NT2/D1 (cell line): ENCODE measurements around the gene PTPRN2.
"Not testable (repeated sequence)": the region's sequence is repeated elsewhere in the genome, so short reads cannot be mapped to it uniquely, and the experiment has no call there.

Experiments
- DNase-seq: peaks from one replicate; pipeline ENCODE4 v3.0.0-alpha.2; 2011; ENCODE audit warnings: low read depth, low spot score
- H3K27me3 ChIP-seq: 2 replicates; pipeline ENCODE4 v1.6.0; 2011; ENCODE audit warnings: mild to moderate bottlenecking; ENCODE audit not compliant: insufficient read length, insufficient read depth
- H3K36me3 ChIP-seq: 2 replicates; pipeline ENCODE4 v1.6.1; 2011; ENCODE audit warnings: mild to moderate bottlenecking, low read length, mixed read lengths; ENCODE audit not compliant: insufficient read depth, insufficient read length
- H3K4me1 ChIP-seq: 2 replicates; pipeline ENCODE4 v1.5.1; 2011; ENCODE audit not compliant: insufficient read depth, insufficient read length
- H3K4me3 ChIP-seq: 2 replicates; pipeline ENCODE4 v1.5.1; 2011; ENCODE audit warnings: low read depth; ENCODE audit not compliant: insufficient read length
- H3K9ac ChIP-seq: 2 replicates; pipeline ENCODE4 v1.6.0; 2011; ENCODE audit warnings: low read depth; ENCODE audit not compliant: insufficient read length
- H3K9me3 ChIP-seq: 2 replicates; pipeline ENCODE4 v1.5.1; 2011; ENCODE audit warnings: mild to moderate bottlenecking, low read length; ENCODE audit not compliant: insufficient read depth
- SUZ12 ChIP-seq: IDR thresholded peaks from 2 replicates; pipeline ENCODE4 v1.6.1; 2011; ENCODE audit not compliant: insufficient read length, insufficient read depth; ENCODE audit errors: extremely low read depth
- YY1 ChIP-seq: IDR thresholded peaks from 2 replicates; pipeline ENCODE4 v1.6.1; 2011; ENCODE audit not compliant: insufficient read length, insufficient read depth
- ZNF274 ChIP-seq: IDR thresholded peaks from 2 replicates; pipeline ENCODE4 v1.6.1; 2011; ENCODE audit warnings: mild to moderate bottlenecking, low read depth, low read length

Gene PTPRN2

DNA sequence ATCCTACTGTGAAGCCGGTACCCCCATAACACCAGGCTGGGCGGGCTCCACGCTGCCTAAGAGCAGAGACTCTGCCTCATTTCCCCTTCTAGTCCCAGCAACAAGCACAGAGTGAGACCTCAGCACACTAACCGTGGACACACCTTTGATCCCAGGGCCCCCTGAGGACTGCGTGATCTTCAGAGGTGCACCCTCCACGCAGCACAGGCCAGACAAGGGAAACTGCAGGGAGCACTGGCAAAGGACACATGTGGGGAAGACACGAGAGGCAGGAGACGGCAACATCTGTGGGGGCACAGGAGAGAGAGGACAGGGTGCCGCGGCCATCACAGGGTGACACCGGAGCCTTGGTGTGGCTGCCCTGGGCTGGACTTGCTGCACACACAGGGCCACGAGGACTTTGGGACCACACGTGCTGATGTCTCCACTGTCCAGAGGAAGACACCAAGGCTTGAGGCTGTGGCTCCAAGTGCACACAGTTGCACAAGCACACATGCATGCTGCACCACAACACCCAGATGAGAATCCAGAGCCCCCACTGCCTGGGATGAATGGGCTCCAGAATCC is 128.8 kb downstream of the PTPRN2 start:
- Histone ChIP-seq H3K9me3 (peaks cover 7% of the 10 kb centered on the region; the same call in 1 of the 2 replicates), H3K4me1 (no peaks in the 10 kb centered on the region), H3K27me3 (no peaks in the 10 kb centered on the region), H3K36me3 (no peaks in the 10 kb centered on the region), H3K4me3 (no peak overlapping the region), H3K9ac (no peak overlapping the region)
- TF ChIP-seq ZNF274: no peak
- TF ChIP-seq SUZ12: no peak
- TF ChIP-seq YY1: no peak
- no peak for DNase-seq

DNA sequence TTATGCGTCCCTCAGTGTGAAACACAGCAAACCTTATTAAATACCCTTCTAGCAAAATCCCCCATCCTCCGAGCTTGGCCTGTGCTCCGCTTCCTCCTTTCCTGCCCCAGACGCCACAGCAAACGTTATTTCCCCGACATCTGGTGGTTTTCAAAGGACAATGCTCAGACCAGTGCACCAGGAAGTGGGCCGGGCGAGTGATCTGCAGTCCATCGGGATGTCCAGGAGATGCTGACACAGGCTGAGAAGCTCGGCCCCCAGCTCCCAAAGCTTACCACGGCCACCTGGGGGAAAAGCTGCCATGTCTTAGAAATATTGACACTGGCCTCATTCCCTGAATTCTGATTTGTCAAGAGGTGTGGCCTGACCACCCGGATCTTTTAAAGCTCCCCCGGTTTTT is 129.5 kb downstream of the PTPRN2 start:
- Histone ChIP-seq H3K4me1 (no peaks in the 10 kb centered on the region), H3K4me3 (no peak overlapping the region), H3K9ac (no peak overlapping the region), H3K36me3 (no peaks in the 10 kb centered on the region), H3K9me3 (peaks cover 7% of the 10 kb centered on the region; the same call in 1 of the 2 replicates), H3K27me3 (no peaks in the 10 kb centered on the region)
- no peak for DNase-seq
- TF ChIP-seq YY1: no peak
- no peak for TF ChIP-seq ZNF274
- no peak for TF ChIP-seq SUZ12

DNA sequence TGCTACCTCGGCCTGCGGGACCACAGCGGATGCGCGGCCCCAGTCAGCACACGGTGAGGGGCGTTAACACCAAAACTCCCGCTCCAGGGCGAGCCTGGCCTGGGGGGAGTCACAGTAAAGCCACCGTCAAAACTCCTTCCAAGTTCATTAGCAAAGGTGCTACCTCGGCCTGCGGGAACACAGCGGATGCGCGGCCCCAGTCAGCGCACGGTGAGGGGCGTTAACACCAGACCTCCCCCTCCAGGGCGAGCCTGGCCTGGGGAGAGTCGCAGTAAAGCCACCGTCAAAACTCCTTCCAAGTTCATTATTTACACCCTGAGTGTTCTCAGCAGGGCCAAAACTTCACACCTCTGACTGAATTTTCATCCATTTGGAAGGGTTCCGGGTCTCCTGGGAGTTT is 130.0 kb downstream of the PTPRN2 start:
- not testable (repeated sequence) for DNase-seq, H3K4me1 ChIP-seq, H3K36me3 ChIP-seq, H3K9ac ChIP-seq, H3K27me3 ChIP-seq, H3K4me3 ChIP-seq, H3K9me3 ChIP-seq

DNA sequence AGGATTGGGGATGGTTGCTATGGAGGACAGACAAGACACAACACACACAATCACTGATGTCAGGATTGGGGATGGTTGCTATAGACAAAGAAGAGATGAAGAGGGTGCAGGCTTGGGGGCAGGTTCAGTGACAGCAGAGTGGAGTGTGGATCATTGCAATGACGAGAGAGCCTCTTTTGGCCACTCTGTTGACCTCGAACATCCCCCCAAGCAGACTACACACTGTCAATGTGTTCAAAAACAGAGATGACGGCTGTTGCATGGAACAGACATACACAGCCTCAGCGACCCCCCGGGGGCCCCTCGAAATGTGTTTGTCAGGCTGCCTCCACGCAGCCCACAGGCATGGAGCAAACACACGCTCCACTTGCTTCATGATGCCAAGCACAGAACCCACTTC is 133.0 kb downstream of the PTPRN2 start:
- Histone ChIP-seq H3K36me3 (no peaks in the 10 kb centered on the region), H3K9me3 (peaks cover 7% of the 10 kb centered on the region; the same call in 1 of the 2 replicates), H3K4me3 (no peak overlapping the region), H3K4me1 (no peaks in the 10 kb centered on the region), H3K27me3 (no peaks in the 10 kb centered on the region), H3K9ac (no peak overlapping the region)
- no peak for DNase-seq
- no peak for TF ChIP-seq YY1
- TF ChIP-seq ZNF274: no peak
- no peak for TF ChIP-seq SUZ12

DNA sequence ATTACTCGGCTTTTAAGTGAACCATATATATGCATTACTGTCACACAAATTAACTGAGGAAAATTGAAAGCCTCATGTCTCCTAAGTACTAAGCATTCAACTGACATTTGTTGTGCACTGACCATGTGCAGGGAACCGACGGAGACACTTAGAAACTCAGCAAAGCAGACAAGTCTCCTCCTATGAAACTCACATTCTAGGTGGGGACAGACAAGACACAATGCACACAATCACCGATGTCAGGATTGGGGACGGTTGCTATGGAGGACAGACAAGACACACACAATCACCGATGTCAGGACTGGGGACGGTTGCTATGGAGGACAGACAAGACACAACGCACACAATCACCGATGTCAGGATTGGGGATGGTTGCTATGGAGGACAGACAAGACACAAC is 134.0 kb downstream of the PTPRN2 start:
- H3K27me3 ChIP-seq: no peaks in the 10 kb centered on the region
- TF ChIP-seq ZNF274: no peak
- no peak for TF ChIP-seq SUZ12
- no peak for TF ChIP-seq YY1
- no peak overlapping the region for H3K9ac ChIP-seq
- H3K36me3 ChIP-seq: no peaks in the 10 kb centered on the region
- no peaks in the 10 kb centered on the region for H3K4me1 ChIP-seq
- DNase-seq: no peak
- H3K9me3 ChIP-seq: peaks cover 7% of the 10 kb centered on the region; the same call in 1 of the 2 replicates
- no peak overlapping the region for H3K4me3 ChIP-seq

DNA sequence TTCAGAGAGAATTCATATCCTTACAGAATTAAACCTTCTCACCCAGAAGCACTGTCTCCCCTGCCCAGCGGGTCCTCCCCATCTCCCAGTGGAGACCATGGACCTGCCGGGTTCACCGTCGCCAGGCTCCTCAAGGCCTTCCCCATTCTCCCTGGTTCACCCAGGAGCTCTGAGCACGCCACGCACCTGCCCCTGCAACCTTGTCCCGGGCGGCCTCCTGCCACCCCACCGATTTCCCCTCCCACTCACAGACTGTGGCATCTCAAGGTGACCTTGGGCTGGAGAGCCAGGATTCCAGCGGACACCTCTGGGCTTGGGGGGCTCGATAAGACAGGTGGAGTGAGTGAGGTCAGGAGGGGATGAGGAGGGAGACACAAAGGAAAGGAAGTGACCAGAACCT is 135.3 kb downstream of the PTPRN2 start:
- Histone ChIP-seq H3K9ac (no peak overlapping the region), H3K4me3 (no peak overlapping the region), H3K36me3 (no peaks in the 10 kb centered on the region), H3K4me1 (no peaks in the 10 kb centered on the region), H3K27me3 (no peaks in the 10 kb centered on the region), H3K9me3 (peaks cover 7% of the 10 kb centered on the region; the same call in 1 of the 2 replicates)
- TF ChIP-seq ZNF274 (no peak), YY1 (no peak)
- DNase-seq: no peak

DNA sequence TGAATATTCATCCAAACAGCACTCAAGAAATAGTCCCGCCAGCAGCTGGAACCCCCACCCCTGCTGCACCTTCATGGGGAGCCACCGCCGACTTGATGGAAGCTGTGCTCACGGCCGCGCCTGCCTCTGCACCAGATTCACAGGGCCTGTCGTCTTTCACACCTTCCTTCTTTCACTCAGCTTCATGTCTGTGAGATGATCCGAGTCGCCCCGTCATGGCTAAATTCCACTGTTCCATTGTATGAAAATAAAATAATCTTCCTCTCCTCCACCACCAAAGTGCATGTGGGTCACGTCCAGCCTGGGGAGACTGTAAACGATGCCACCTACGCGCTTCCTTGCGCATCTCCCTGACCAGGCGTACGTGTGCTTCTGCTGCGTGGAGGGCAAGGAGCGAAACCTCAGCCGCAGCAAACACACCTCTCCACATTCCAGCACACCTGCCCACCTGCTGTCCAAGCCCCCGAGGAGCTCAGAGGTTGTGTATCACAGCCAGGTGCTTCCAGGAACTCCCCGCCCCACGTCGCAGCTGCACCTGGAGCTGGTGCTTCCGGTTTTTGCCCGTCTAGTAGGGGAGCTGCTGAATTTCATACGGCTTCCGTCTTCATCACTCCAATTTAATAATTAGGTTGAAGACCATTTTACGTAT is 137.0 kb downstream of the PTPRN2 start:
- TF ChIP-seq YY1 (no peak), SUZ12 (no peak), ZNF274 (no peak)
- H3K27me3 ChIP-seq: no peaks in the 10 kb centered on the region
- 0 out of 2 replicates have a peak, but pooled peaks cover under 1% of the 10 kb centered on the region for H3K9me3 ChIP-seq
- H3K4me3 ChIP-seq: no peak overlapping the region
- H3K4me1 ChIP-seq: no peaks in the 10 kb centered on the region
- no peak overlapping the region for H3K9ac ChIP-seq
- no peak for DNase-seq
- no peaks in the 10 kb centered on the region for H3K36me3 ChIP-seq

DNA sequence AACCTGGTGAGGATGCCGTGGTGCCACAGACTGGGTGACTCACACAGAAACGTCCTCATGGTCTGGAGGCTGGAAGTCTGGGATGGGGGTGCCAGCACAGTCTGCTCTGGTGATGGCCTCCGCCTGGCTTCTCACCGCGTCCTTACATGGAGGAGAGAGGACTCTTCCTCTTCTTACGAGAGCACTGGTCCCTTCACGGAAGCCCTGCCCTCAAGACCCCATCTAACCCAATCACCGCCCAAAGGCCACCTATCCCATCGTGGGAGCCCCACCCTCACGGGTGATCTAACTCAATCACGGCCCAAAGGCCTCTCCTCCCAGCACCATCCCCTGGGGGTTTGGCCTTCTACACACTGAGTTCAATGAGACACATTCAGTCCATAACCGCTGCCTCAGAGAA is 137.7 kb downstream of the PTPRN2 start:
- Histone ChIP-seq H3K36me3 (no peaks in the 10 kb centered on the region), H3K4me3 (no peak overlapping the region), H3K4me1 (peaks cover 2% of the 10 kb centered on the region), H3K27me3 (no peaks in the 10 kb centered on the region), H3K9me3 (no peaks in the 10 kb centered on the region), H3K9ac (no peak overlapping the region)
- TF ChIP-seq ZNF274: no peak
- TF ChIP-seq SUZ12: no peak
- no peak for TF ChIP-seq YY1
- no peak for DNase-seq
